PFSK-1 (cell line): ENCODE data around the gene SART3.

ENCODE experiments used
- FOXP2 ChIP-seq: optimal IDR thresholded peaks from 2 replicates; pipeline ENCODE3; 2011; ENCODE audit warnings: borderline replicate concordance, control low read depth, inconsistent platforms; ENCODE audit not compliant: insufficient read depth; ENCODE audit errors: extremely low read length, extremely low read depth
- POLR2AphosphoS5 ChIP-seq: IDR thresholded peaks from 2 replicates; pipeline ENCODE4 v1.6.1; 2012; ENCODE audit warnings: low read depth, mild to moderate bottlenecking, control low read depth, low read length, moderate library complexity
- SIN3A ChIP-seq: IDR thresholded peaks from 2 replicates; pipeline ENCODE4 v1.6.1; 2012; ENCODE audit warnings: mild to moderate bottlenecking, low read length, moderate library complexity, borderline replicate concordance; ENCODE audit not compliant: insufficient read depth
- TAF1 ChIP-seq: IDR thresholded peaks from 2 replicates; pipeline ENCODE4 v1.6.1; 2012; ENCODE audit warnings: low read length, control low read depth, borderline replicate concordance; ENCODE audit not compliant: insufficient read depth
- TF ChIP-seq, protein P1 (sequence below), 2 experiments: IDR thresholded peaks; 2 replicates each; pipeline versions ENCODE4 v1.6.1 to v1.8.0; 2011 to 2012; ENCODE audit warnings: low read depth in 2 of 2, low read length in 2 of 2, control low read depth in 1 of 2, inconsistent platforms in 1 of 2, mild to moderate bottlenecking in 1 of 2, moderate library complexity in 1 of 2; ENCODE audit not compliant: insufficient read depth in 1 of 2

The SART3 gene

GRCh38 chr12:108543652-108544051, 17.3 kb downstream of the SART3 start:
- TF ChIP-seq, protein P1, sequence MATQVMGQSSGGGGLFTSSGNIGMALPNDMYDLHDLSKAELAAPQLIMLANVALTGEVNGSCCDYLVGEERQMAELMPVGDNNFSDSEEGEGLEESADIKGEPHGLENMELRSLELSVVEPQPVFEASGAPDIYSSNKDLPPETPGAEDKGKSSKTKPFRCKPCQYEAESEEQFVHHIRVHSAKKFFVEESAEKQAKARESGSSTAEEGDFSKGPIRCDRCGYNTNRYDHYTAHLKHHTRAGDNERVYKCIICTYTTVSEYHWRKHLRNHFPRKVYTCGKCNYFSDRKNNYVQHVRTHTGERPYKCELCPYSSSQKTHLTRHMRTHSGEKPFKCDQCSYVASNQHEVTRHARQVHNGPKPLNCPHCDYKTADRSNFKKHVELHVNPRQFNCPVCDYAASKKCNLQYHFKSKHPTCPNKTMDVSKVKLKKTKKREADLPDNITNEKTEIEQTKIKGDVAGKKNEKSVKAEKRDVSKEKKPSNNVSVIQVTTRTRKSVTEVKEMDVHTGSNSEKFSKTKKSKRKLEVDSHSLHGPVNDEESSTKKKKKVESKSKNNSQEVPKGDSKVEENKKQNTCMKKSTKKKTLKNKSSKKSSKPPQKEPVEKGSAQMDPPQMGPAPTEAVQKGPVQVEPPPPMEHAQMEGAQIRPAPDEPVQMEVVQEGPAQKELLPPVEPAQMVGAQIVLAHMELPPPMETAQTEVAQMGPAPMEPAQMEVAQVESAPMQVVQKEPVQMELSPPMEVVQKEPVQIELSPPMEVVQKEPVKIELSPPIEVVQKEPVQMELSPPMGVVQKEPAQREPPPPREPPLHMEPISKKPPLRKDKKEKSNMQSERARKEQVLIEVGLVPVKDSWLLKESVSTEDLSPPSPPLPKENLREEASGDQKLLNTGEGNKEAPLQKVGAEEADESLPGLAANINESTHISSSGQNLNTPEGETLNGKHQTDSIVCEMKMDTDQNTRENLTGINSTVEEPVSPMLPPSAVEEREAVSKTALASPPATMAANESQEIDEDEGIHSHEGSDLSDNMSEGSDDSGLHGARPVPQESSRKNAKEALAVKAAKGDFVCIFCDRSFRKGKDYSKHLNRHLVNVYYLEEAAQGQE (IDR thresholded peaks at IDR 0.05; ENCODE audit: insufficient read depth in 1 of 2, low read depth in 2 of 2, low read length in 2 of 2), result no peak
- TF ChIP-seq POLR2AphosphoS5, result no peak
- no peak for TF ChIP-seq TAF1
- TF ChIP-seq FOXP2, result no peak
- no peak for TF ChIP-seq SIN3A

- TF ChIP-seq TAF1, result no peak
- no peak for TF ChIP-seq FOXP2
- no peak for TF ChIP-seq SIN3A
- TF ChIP-seq, protein P1 (IDR thresholded peaks at IDR 0.05; ENCODE audit: insufficient read depth in 1 of 2, low read depth in 2 of 2, low read length in 2 of 2), result no peak
- no peak for TF ChIP-seq POLR2AphosphoS5
These were observed 18.7 kb downstream of the SART3 start for GRCh38 chr12:108542320-108542719.

DNA sequence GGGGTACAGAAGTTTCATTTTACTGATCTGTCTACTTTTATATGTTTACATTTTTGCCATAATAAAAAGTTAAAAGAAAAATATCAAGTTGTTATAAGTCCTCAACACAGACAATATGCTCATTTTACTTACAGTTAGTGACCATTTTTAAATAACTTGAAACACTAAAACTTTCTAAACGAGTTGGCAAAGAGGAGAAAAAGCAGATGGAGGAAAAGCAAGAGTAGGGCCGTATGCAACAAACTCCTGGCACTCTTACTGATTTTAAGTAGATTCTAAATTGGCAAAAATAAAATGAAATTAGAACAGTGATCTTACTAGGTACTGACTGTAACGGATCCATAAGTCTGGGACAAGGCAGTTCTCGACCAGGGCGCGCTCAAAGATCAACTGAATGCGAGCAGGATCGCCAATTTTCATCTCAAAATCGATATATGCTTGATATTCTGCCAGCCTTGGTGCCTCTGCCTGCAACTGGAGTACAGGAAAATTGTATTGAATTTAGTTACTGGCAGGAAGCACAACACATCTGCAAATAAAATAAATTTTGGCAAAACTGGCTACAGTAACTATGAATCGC, 22.3 kb downstream of the SART3 start:
- TF ChIP-seq SIN3A (no peak), FOXP2 (no peak), POLR2AphosphoS5 (no peak), TAF1 (no peak)
- TF ChIP-seq, protein P1 (IDR thresholded peaks at IDR 0.05; ENCODE audit: insufficient read depth in 1 of 2, low read depth in 2 of 2, low read length in 2 of 2), result no peak

GRCh38 chr12:108538146-108538545, 22.8 kb downstream of the SART3 start:
- TF ChIP-seq SIN3A (no peak), FOXP2 (no peak), TAF1 (no peak), POLR2AphosphoS5 (no peak)
- TF ChIP-seq, protein P1 (IDR thresholded peaks at IDR 0.05; ENCODE audit: insufficient read depth in 1 of 2, low read depth in 2 of 2, low read length in 2 of 2), result no peak
